Hepatocyte (in vitro differentiated cells): Measurements from ENCODE around the gene ZNF385B. TPM values are rescaled to one million over a fixed set of nuclear protein-coding genes. Genes with fewer than 3 reads are reported as not detected.
"Not testable (repeated sequence)": the region's sequence is repeated elsewhere in the genome, so short reads cannot be mapped to it uniquely, and the experiment has no call there.

Experiments
- DNase-seq: peaks from one replicate; pipeline ENCODE4 v3.0.0-alpha.2; 2016; ENCODE audit warnings: low spot score
- H2AFZ ChIP-seq: fragments of 200-600 bp; sonication (generic); 2 replicates; pipeline ENCODE4 v1.6.0; 2016; ENCODE audit warnings: antibody characterized with exemption, mild to moderate bottlenecking
- H3K27ac ChIP-seq: fragments of 200-600 bp; sonication (generic); 2 replicates; pipeline ENCODE4 v1.5.1; 2016; ENCODE audit warnings: mild to moderate bottlenecking
- H3K27me3 ChIP-seq: fragments of 200-600 bp; sonication (generic); 2 replicates; pipeline ENCODE4 v1.6.1; 2016
- H3K36me3 ChIP-seq: fragments of 200-600 bp; sonication (generic); replicated peaks from 2 replicates; pipeline ENCODE4 v1.5.1; 2016; ENCODE audit warnings: low read depth; ENCODE audit not compliant: insufficient read depth
- H3K4me1 ChIP-seq: fragments of 200-600 bp; sonication (generic); 2 replicates; pipeline ENCODE4 v1.5.1; 2016; ENCODE audit warnings: mild to moderate bottlenecking, moderate library complexity; ENCODE audit not compliant: insufficient read depth
- H3K4me2 ChIP-seq: fragments of 200-600 bp; sonication (generic); 2 replicates; pipeline ENCODE4 v1.6.0; 2016
- H3K4me3 ChIP-seq: fragments of 200-600 bp; sonication (generic); 2 replicates; pipeline ENCODE4 v1.5.1; 2016; ENCODE audit warnings: mild to moderate bottlenecking
- H3K79me2 ChIP-seq: fragments of 200-600 bp; sonication (generic); 2 replicates; pipeline ENCODE4 v1.6.0; 2017; ENCODE audit warnings: mild to moderate bottlenecking
- H3K9me2 ChIP-seq: fragments of 200-600 bp; sonication (generic); replicated peaks from 2 replicates; pipeline ENCODE4 v1.6.0; 2017; ENCODE audit warnings: mild to moderate bottlenecking; ENCODE audit not compliant: insufficient read depth
- H3K9me3 ChIP-seq: fragments of 200-600 bp; sonication (generic); 2 replicates; pipeline ENCODE4 v1.5.1; 2016; ENCODE audit warnings: low read depth, mild to moderate bottlenecking
- H4K20me1 ChIP-seq: fragments of 200-600 bp; sonication (generic); 2 replicates; pipeline ENCODE4 v1.6.0; 2016; ENCODE audit warnings: mild to moderate bottlenecking; ENCODE audit not compliant: insufficient read depth, poor library complexity, severe bottlenecking
- EZH2 ChIP-seq: fragments of 200-600 bp; sonication (generic); IDR thresholded peaks from 2 replicates; pipeline ENCODE4 v1.6.1; 2016; ENCODE audit warnings: antibody characterized with exemption, mild to moderate bottlenecking, borderline replicate concordance
- EZH2phosphoT487 ChIP-seq: fragments of 200-600 bp; sonication (generic); IDR thresholded peaks from one replicate; pipeline ENCODE4 v1.6.1; 2018; ENCODE audit warnings: antibody characterized with exemption, mild to moderate bottlenecking, low read depth, moderate library complexity; ENCODE audit not compliant: unreplicated experiment, severe bottlenecking
- WGBS: methylation state at CpG from one replicate; pipeline ENCODE4 v1.1.6; 2016; ENCODE audit warnings: low lambda C conversion rate; ENCODE audit errors: missing lambda C conversion rate; 5-methylcytosine and 5-hydroxymethylcytosine counted together
- polyA plus RNA-seq: library from polyadenylated mRNA; unstranded; fragments of >200 nt; fragmentation: Nextera tagmentation; extraction: Ambion mirVana; gene quantifications from 2 replicates; pipeline ENCODE4 v1.2.1, GENCODE V29; 2016
- total RNA-seq: library from RNA; depleted of rRNA; stranded (reverse); fragments of >200 nt; gene quantifications from 2 replicates; pipeline ENCODE4 v1.2.3, GENCODE V29; 2014
- TF ChIP-seq, protein P1 (sequence below): fragments of 200-600 bp; sonication (generic); IDR thresholded peaks from 2 replicates; pipeline ENCODE4 v1.5.1; 2016; ENCODE audit warnings: antibody characterized with exemption, mild to moderate bottlenecking; ENCODE audit not compliant: poor library complexity

ZNF385B gene
- total and polyA plus RNA-seq, 2 experiments from 2014 or later = 1.8 to 2.4 TPM

DNA sequence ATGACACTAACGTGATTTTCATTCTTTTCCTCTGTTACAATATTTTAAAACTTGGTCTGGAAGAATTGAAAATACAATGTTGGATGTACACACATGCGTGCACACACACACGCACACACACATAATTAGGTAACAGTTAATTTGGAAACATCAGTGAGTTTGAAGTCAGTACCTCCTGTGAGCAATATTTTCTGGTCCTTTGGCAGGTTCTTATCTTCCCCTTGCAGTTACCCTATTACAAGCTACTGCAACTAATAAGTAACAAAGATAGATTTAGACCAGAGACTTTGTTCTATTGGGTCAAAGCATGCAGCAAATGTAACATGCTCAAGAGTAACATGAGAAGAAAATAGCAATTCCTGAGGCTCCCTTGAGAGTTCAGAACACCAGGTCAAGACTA lies 73.3 kb downstream of the ZNF385B start:
- Histone ChIP-seq H3K9me3 (no peaks in the 10 kb centered on the region), H3K9me2 (no peaks in the 10 kb centered on the region), H3K36me3 (no peaks in the 10 kb centered on the region), H2AFZ (no peak overlapping the region), H3K4me3 (no peak overlapping the region), H3K27ac (no peak overlapping the region), H3K4me2 (no peak overlapping the region), H3K79me2 (no peaks in the 10 kb centered on the region), H4K20me1 (no peaks in the 10 kb centered on the region), H3K4me1 (no peaks in the 10 kb centered on the region), H3K27me3 (no peaks in the 10 kb centered on the region)
- no peak for DNase-seq
- WGBS = 95% methylated on average over 3 of the region's 3 CpGs
- TF ChIP-seq EZH2 (no peak), EZH2phosphoT487 (no peak)
- TF ChIP-seq, protein P1, sequence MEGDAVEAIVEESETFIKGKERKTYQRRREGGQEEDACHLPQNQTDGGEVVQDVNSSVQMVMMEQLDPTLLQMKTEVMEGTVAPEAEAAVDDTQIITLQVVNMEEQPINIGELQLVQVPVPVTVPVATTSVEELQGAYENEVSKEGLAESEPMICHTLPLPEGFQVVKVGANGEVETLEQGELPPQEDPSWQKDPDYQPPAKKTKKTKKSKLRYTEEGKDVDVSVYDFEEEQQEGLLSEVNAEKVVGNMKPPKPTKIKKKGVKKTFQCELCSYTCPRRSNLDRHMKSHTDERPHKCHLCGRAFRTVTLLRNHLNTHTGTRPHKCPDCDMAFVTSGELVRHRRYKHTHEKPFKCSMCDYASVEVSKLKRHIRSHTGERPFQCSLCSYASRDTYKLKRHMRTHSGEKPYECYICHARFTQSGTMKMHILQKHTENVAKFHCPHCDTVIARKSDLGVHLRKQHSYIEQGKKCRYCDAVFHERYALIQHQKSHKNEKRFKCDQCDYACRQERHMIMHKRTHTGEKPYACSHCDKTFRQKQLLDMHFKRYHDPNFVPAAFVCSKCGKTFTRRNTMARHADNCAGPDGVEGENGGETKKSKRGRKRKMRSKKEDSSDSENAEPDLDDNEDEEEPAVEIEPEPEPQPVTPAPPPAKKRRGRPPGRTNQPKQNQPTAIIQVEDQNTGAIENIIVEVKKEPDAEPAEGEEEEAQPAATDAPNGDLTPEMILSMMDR = no peak

DNA sequence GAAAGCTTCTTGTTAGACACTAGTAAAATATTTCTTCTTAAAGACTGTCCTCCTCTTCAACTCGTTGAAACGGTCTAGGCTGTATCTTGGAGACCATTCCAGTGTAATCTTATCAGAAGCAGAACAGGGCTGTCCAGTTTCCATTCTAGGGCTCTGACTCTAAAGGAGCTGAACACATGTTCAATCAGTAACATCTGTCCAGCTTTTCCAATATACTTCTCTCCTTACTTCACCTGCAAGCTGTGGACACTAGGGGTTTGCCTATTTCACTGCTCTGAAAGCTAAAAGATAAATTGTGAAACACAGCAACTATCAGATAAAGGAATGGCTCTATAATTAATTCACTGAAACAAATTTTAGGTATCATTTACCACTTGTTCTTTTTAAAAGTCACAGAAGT lies 73.8 kb downstream of the ZNF385B start:
- no peaks in the 10 kb centered on the region for H3K4me1 ChIP-seq
- H3K9me2 ChIP-seq = no peaks in the 10 kb centered on the region
- H3K27me3 ChIP-seq = no peaks in the 10 kb centered on the region
- no peak overlapping the region for H2AFZ ChIP-seq
- TF ChIP-seq EZH2 (no peak), EZH2phosphoT487 (no peak)
- TF ChIP-seq, protein P1 = no peak
- H3K9me3 ChIP-seq = no peaks in the 10 kb centered on the region
- 43% methylated on average over 2 of the region's 2 CpGs for WGBS
- DNase-seq = no peak
- no peaks in the 10 kb centered on the region for H3K36me3 ChIP-seq
- no peak overlapping the region for H3K4me3 ChIP-seq
- no peak overlapping the region for H3K4me2 ChIP-seq
- no peaks in the 10 kb centered on the region for H4K20me1 ChIP-seq
- no peaks in the 10 kb centered on the region for H3K79me2 ChIP-seq
- no peak overlapping the region for H3K27ac ChIP-seq

DNA sequence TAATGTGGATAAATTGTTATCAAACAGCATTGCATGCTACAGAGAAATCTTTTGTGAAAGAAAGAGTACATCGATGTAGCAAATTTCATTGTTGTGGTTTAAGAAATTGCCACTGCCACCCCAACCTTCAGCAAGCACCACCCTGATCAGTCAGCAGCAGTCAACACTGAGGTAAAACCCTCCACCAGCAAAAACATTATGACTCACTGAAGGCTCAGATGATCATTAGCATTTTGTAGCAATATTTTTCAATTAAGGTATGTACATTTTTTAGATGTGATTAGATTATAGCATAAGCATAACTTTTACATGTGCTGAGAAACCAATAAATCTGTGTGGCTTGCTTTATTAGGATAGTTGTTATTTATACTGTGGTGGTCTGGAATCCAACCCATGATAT lies 75.5 kb downstream of the ZNF385B start:
- no peaks in the 10 kb centered on the region for H3K4me1 ChIP-seq
- DNase-seq = no peak
- H3K79me2 ChIP-seq = no peaks in the 10 kb centered on the region
- no peaks in the 10 kb centered on the region for H3K9me2 ChIP-seq
- TF ChIP-seq EZH2 (no peak), EZH2phosphoT487 (no peak)
- TF ChIP-seq, protein P1 = no peak
- H4K20me1 ChIP-seq = no peaks in the 10 kb centered on the region
- H3K27ac ChIP-seq = no peak overlapping the region
- no peak overlapping the region for H3K4me3 ChIP-seq
- H2AFZ ChIP-seq = no peak overlapping the region
- no peaks in the 10 kb centered on the region for H3K36me3 ChIP-seq
- WGBS = 97% methylated on average over 1 of the region's 1 CpG
- no peak overlapping the region for H3K4me2 ChIP-seq
- H3K9me3 ChIP-seq = no peaks in the 10 kb centered on the region
- H3K27me3 ChIP-seq = no peaks in the 10 kb centered on the region

DNA sequence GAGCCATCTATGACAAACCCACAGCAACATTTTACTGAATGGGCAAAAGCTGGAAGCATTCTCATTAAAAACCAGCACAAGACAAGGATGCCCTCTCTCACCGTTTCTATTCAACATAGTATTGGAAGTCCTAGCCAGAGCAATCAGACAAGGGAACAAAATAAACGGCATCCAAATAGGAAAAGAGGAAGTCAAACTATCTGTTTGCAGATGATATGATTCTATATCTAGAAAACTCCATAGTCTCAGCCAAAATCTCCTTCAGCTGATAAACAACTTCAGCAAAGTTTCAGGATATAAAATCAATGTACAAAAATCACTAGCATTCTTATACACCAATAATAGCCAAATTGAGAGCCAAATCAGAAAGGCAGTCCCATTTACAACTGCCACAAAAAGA lies 79.1 kb downstream of the ZNF385B start:
- not testable (repeated sequence) for H3K9me3 ChIP-seq, H3K4me2 ChIP-seq, H3K36me3 ChIP-seq, H4K20me1 ChIP-seq, H3K27ac ChIP-seq, H3K27me3 ChIP-seq, H3K4me3 ChIP-seq, DNase-seq, H3K9me2 ChIP-seq, H3K79me2 ChIP-seq, H3K4me1 ChIP-seq, H2AFZ ChIP-seq
- 86% methylated on average over 2 of the region's 2 CpGs for WGBS
